Ovary (tissue), 9 donors: ENCODE data around the gene EPAS1. TPM values are rescaled to one million over a fixed set of nuclear protein-coding genes. Genes with fewer than 3 reads are reported as not detected.

Source experiments
- DNase-seq, 5 donors: peaks; one replicate each; pipeline ENCODE4 v3.0.0-alpha.2; 2019 to 2020
- H3K27ac ChIP-seq, 2 donors: fragments of 200-600 bp; one replicate each; pipeline versions ENCODE4 v1.5.1 to v1.8.0; 2019 to 2022
- H3K27me3 ChIP-seq: fragments of 200-600 bp; one replicate; pipeline ENCODE4 v1.8.0; 2022
- H3K36me3 ChIP-seq: fragments of 200-600 bp; sonication (generic); one replicate; pipeline ENCODE4 v1.5.1; 2019
- H3K4me1 ChIP-seq: one replicate; pipeline ENCODE4 v1.8.1; 2013; ENCODE audit warnings: mild to moderate bottlenecking, moderate library complexity; ENCODE audit not compliant: insufficient read depth
- H3K4me3 ChIP-seq: fragments of 200-600 bp; sonication (generic); one replicate; pipeline ENCODE4 v1.5.1; 2017
- H3K9me3 ChIP-seq, 2 donors: fragments of 200-600 bp in 1 of 2; sonication (generic) in 1 of 2; one replicate each; pipeline versions ENCODE4 v1.5.1 to v1.8.1; 2013 to 2019; ENCODE audit warnings: mild to moderate bottlenecking in 1 of 2, moderate library complexity in 1 of 2
- EP300 ChIP-seq: sonication (generic); formaldehyde crosslinking; IDR thresholded peaks from one replicate; pipeline ENCODE4 v1.6.1; 2017; ENCODE audit warnings: antibody characterized with exemption
- POLR2A ChIP-seq: fragments of 450-650 bp; IDR thresholded peaks from one replicate; pipeline ENCODE4 v1.6.1; 2017; ENCODE audit warnings: antibody characterized with exemption, mild to moderate bottlenecking, moderate library complexity
- WGBS, 3 donors: extraction: QIAGEN DNeasy Blood & Tissue Kit in 1 of 3; methylation state at CpG; one replicate each; pipeline versions ENCODE4 v1.1.5 to v1.1.7; 2013 to 2017; 5-methylcytosine and 5-hydroxymethylcytosine counted together
- intact Hi-C, 4 donors: fragments of 100-400 bp; cut with DNase I; formaldehyde crosslinking; loops; one replicate each; pipeline versions ENCODE4 v1.11.0 to v1.15.1; 2022 to 2023
- polyA plus RNA-seq, 2 donors: library from polyadenylated mRNA; stranded (reverse); fragments of 200-250 nt in 1 of 2; fragments of 350-450 nt in 1 of 2; fragmentation: Illumina TruSeq in 1 of 2; extraction: RNeasy Lipid Tissue Mini Kit (QIAGEN cat#74804) in 1 of 2; gene quantifications; one replicate each; pipeline ENCODE4 v1.2.3, GENCODE V29; 2013 to 2014
- total RNA-seq, 7 donors: library from RNA; depleted of rRNA in 2 of 7; stranded (reverse); fragments of >200 nt in 2 of 7; fragmentation: NEBNext Ultra II Directional in 3 of 7; extraction: Animal tissue kit (Norgen Biotek cat#: 25700) in 3 of 7; gene quantifications; one replicate each; pipeline versions ENCODE4 v1.1.0 to v1.2.4, GENCODE V29; 2016 to 2023
- TF ChIP-seq, protein P1 (sequence below), 3 donors: fragments of 450-650 bp in 2 of 3; fragments of 200-600 bp in 1 of 3; IDR thresholded peaks; one replicate each; pipeline versions ENCODE4 v1.5.1 to v1.8.0; 2016 to 2022; ENCODE audit warnings: antibody characterized with exemption in 3 of 3, mild to moderate bottlenecking in 1 of 3
- donor health status: DM: no; HTN: no; CAD: no; lungs with moderate emphysema.
- donor health status: DM: no; HTN: no; CAD: no.
- donor health status: Bipolar disorder and iron deficiency.
- donor health status: DM: yes; HTN: yes; CAD: no.
- donor health status: DM: no; HTN: no; CAD: no.
- donor health status: DM: yes; HTN: yes; CAD: no.

EPAS1 gene
- total and polyA plus RNA-seq, 9 donors = 63.1 to 258 (median 82.7) TPM

DNA sequence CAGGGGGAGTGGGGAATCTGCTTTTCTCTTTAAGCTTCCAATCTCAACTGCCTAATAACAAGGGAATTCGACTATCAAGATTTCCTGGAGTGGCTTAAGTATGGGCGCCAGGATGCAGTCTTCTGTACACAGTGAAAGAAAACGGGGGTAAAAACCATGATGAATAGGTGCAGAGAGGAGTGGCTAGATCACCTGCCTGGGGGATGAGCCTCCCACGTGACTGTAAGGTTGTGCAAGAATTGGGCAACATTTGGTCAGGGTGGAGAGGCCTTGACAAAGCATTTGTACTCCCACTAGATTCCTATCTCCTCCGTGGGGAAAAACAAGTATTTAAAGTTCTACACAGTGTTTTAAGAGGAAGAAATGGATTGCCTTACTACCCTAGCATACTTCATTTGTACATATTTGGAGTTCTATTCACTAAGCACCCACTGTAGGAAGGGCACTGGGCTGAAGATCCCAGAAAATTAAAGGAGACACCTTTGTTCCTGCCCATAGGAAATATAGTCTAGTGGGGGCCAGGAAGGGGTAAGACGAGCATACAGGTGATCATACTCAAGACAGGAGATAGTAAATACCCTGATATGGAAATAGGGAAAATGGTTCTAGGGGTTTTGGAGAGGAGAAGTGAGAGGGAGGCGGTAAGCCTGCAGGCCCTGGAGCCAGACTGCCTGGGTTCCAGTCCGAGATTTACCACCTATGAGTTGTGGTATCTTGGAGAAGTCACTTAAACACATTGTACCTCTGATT lies 29.2 kb downstream of the EPAS1 start:
- Histone ChIP-seq H3K27ac (no peak overlapping the region), H3K4me3 (no peak overlapping the region), H3K4me1 (peaks cover 23% of the 10 kb centered on the region), H3K27me3 (no peaks in the 10 kb centered on the region), H3K9me3 (no peaks in the 10 kb centered on the region), H3K36me3 (no peaks in the 10 kb centered on the region)
- no peak for DNase-seq
- 72 to 74% (median 73%) methylated on average over 8 of the region's 8 CpGs for WGBS, 3 donors
- no peak for TF ChIP-seq POLR2A
- TF ChIP-seq EP300 = no peak
- TF ChIP-seq, protein P1, sequence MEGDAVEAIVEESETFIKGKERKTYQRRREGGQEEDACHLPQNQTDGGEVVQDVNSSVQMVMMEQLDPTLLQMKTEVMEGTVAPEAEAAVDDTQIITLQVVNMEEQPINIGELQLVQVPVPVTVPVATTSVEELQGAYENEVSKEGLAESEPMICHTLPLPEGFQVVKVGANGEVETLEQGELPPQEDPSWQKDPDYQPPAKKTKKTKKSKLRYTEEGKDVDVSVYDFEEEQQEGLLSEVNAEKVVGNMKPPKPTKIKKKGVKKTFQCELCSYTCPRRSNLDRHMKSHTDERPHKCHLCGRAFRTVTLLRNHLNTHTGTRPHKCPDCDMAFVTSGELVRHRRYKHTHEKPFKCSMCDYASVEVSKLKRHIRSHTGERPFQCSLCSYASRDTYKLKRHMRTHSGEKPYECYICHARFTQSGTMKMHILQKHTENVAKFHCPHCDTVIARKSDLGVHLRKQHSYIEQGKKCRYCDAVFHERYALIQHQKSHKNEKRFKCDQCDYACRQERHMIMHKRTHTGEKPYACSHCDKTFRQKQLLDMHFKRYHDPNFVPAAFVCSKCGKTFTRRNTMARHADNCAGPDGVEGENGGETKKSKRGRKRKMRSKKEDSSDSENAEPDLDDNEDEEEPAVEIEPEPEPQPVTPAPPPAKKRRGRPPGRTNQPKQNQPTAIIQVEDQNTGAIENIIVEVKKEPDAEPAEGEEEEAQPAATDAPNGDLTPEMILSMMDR (IDR thresholded peaks at IDR 0.05) = no peak
- intact Hi-C loops = no loop called here

DNA sequence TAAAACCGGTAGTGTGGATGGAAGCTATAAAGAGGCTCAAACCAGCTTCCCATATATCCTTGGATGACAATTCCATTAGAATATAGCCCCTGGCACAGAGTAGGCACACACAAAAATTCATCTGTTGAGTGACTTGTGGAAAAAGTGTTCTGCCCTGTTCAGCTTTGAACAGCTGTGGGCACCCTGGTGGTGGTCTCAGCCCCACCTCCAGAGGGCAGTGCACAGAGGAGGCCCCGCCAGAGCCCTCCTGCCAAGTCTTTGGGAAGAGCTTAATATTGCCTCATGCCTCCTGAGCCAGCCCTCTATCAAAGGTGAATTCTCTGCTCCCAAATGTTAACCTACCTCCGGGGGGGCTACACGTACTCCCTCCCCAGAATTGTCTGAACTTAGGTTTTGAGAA lies 30.4 kb downstream of the EPAS1 start:
- H3K36me3 ChIP-seq = no peaks in the 10 kb centered on the region
- H3K4me3 ChIP-seq = no peak overlapping the region
- DNase-seq = no peak
- intact Hi-C loops = no loop called here
- no peaks in the 10 kb centered on the region for H3K9me3 ChIP-seq
- TF ChIP-seq, protein P1 (IDR thresholded peaks at IDR 0.05) = no peak
- TF ChIP-seq POLR2A (no peak), EP300 (no peak)
- H3K27me3 ChIP-seq = no peaks in the 10 kb centered on the region
- WGBS, 3 donors = 86 to 98% (median 94%) methylated on average over 4 of the region's 4 CpGs
- peaks cover 30% of the 10 kb centered on the region for H3K4me1 ChIP-seq
- H3K27ac ChIP-seq = no peak overlapping the region

DNA sequence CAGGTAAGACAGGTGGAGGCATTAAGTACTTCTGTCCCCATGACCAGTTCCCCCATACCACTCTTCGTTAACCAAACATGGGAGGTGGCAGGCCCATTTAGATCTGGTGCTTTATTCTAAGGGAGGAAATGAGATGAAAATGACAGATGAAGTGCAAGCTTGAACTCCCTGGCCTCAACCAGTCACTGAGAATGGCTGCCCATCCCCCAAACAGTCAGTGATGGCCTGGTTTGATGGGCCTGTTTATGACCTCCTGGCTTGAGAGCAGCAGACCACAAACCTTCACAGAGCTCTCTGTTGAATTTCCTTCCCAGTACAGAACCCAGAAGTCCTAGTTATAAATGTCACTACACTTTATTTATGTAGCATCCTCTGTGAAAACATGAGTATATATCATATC lies 31.1 kb downstream of the EPAS1 start:
- no peaks in the 10 kb centered on the region for H3K36me3 ChIP-seq
- H3K9me3 ChIP-seq = no peaks in the 10 kb centered on the region
- TF ChIP-seq, protein P1 (IDR thresholded peaks at IDR 0.05) = no peak
- no peak for TF ChIP-seq POLR2A
- TF ChIP-seq EP300 = no peak
- H3K27ac ChIP-seq = no peak overlapping the region
- H3K4me1 ChIP-seq = peaks cover 33% of the 10 kb centered on the region
- 89 to 94% (median 91%) methylated on average over 1 of the region's 1 CpG for WGBS, 3 donors
- no peaks in the 10 kb centered on the region for H3K27me3 ChIP-seq
- no peak overlapping the region for H3K4me3 ChIP-seq
- intact Hi-C loops = no loop called here
- DNase-seq = no peak

DNA sequence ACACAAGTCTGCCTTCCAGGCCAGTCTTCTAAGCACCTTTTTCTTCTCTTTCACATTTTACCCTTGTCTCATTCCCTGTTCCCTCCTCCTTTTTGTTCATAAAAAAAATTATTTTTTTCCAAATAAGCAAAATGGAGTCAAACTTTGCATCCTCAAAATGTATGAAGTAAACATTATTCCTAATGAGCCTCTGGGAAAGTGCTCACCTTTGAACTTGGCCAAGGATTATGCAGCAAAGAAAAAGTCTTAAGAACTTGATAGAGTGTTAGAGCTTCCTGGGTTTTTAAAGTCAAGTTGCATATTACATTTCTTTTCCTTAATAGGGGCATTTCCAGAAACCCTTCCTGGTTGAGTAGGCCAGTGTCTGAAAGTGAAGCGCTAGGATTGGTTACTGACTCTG lies 31.6 kb downstream of the EPAS1 start:
- 93 to 100% (median 100%) methylated on average over 1 of the region's 1 CpG for WGBS, 3 donors
- intact Hi-C loops = no loop called here
- Histone ChIP-seq H3K27ac (no peak overlapping the region), H3K9me3 (no peaks in the 10 kb centered on the region), H3K4me1 (peaks cover 39% of the 10 kb centered on the region), H3K4me3 (no peak overlapping the region), H3K27me3 (no peaks in the 10 kb centered on the region), H3K36me3 (no peaks in the 10 kb centered on the region)
- no peak for DNase-seq
- TF ChIP-seq EP300 = no peak
- no peak for TF ChIP-seq POLR2A
- TF ChIP-seq, protein P1 (IDR thresholded peaks at IDR 0.05) = no peak
